GM12878 (cell line): ENCODE data around the gene NOP9. TPM values are rescaled to one million over a fixed set of nuclear protein-coding genes. Genes with fewer than 3 reads are reported as not detected.
A peak's percentile ranks its signal among the peaks of the same experiment; 100 is the strongest.

ENCODE experiments used
- ATF7 ChIP-seq: fragments of 450-650 bp; IDR thresholded peaks from 2 replicates; pipeline ENCODE4 v1.6.1; 2016; ENCODE audit warnings: low read depth, mild to moderate bottlenecking
- BACH1 ChIP-seq: fragments of 450-650 bp; IDR thresholded peaks from 2 replicates; pipeline ENCODE4 v1.6.1; 2017; ENCODE audit warnings: mild to moderate bottlenecking, borderline replicate concordance
- CHD4 ChIP-seq: fragments of 200-600 bp; sonication (generic); IDR thresholded peaks from 2 replicates; pipeline ENCODE4 v1.6.1; 2016; ENCODE audit warnings: mild to moderate bottlenecking
- CREB1 ChIP-seq: IDR thresholded peaks from 2 replicates; pipeline ENCODE4 v1.6.1; 2012; ENCODE audit warnings: low read depth, mild to moderate bottlenecking, inconsistent platforms
- IKZF1 ChIP-seq: fragments of 450-650 bp; conservative IDR thresholded peaks from 2 replicates; pipeline ENCODE4 v1.6.1; 2017; ENCODE audit warnings: antibody characterized with exemption, mild to moderate bottlenecking
- LARP7 ChIP-seq: fragments of 450-650 bp; IDR thresholded peaks from 2 replicates; pipeline ENCODE4 v1.6.1; 2017; ENCODE audit warnings: mild to moderate bottlenecking
- MLLT1 ChIP-seq: fragments of 450-650 bp; IDR thresholded peaks from 2 replicates; pipeline ENCODE4 v1.6.1; 2016; ENCODE audit warnings: mild to moderate bottlenecking
- MTA2 ChIP-seq: fragments of 450-650 bp; IDR thresholded peaks from 2 replicates; pipeline ENCODE4 v1.6.1; 2016; ENCODE audit warnings: low read depth, mild to moderate bottlenecking, moderate library complexity
- NFXL1 ChIP-seq: fragments of 450-650 bp; IDR thresholded peaks from 2 replicates; pipeline ENCODE4 v1.6.1; 2017; ENCODE audit warnings: antibody characterized with exemption, mild to moderate bottlenecking, borderline replicate concordance
- NKRF ChIP-seq: fragments of 450-650 bp; conservative IDR thresholded peaks from 2 replicates; pipeline ENCODE4 v1.6.1; 2017; ENCODE audit warnings: mild to moderate bottlenecking, moderate library complexity
- NR2C1 ChIP-seq: fragments of 450-650 bp; IDR thresholded peaks from 2 replicates; pipeline ENCODE4 v1.6.1; 2017; ENCODE audit warnings: antibody characterized with exemption, mild to moderate bottlenecking, moderate library complexity
- POLR2A ChIP-seq: IDR thresholded peaks from 2 replicates; pipeline ENCODE4 v1.6.1; 2011; ENCODE audit warnings: low read depth, mild to moderate bottlenecking, low read length
- POLR2AphosphoS2 ChIP-seq: IDR thresholded peaks from 2 replicates; pipeline ENCODE4 v1.6.1; 2011; ENCODE audit warnings: low read depth, mild to moderate bottlenecking, low read length, improper control_type of control experiment, moderate library complexity
- RB1 ChIP-seq: fragments of 450-650 bp; formaldehyde crosslinking; IDR thresholded peaks from 2 replicates; pipeline ENCODE4 v1.6.1; 2017; ENCODE audit warnings: mild to moderate bottlenecking, borderline replicate concordance
- RBBP5 ChIP-seq: fragments of 200-600 bp; sonication (generic); conservative IDR thresholded peaks from 2 replicates; pipeline ENCODE4 v1.6.1; 2016
- RELA ChIP-seq: fragments of 450-650 bp; IDR thresholded peaks from 2 replicates; pipeline ENCODE4 v1.8.0; 2014; ENCODE audit warnings: borderline replicate concordance; ENCODE audit not compliant: partially characterized antibody
- SIN3A ChIP-seq: IDR thresholded peaks from 2 replicates; pipeline ENCODE4 v1.6.1; 2012; ENCODE audit warnings: low read depth, low read length, improper control_type of control experiment
- SPI1 ChIP-seq: IDR thresholded peaks from 2 replicates; pipeline ENCODE4 v1.6.1; 2011; ENCODE audit warnings: low read depth, mild to moderate bottlenecking, low read length, moderate library complexity, borderline replicate concordance; ENCODE audit not compliant: insufficient read depth
- STAT1 ChIP-seq: fragments of 450-650 bp; conservative IDR thresholded peaks from 2 replicates; pipeline ENCODE4 v1.6.1; 2014; ENCODE audit warnings: antibody characterized with exemption, mild to moderate bottlenecking
- STAT3 ChIP-seq: IDR thresholded peaks from 2 replicates; pipeline ENCODE4 v1.6.1; 2011; ENCODE audit warnings: low read depth, low read length, improper control_type of control experiment
- TAF1 ChIP-seq: IDR thresholded peaks from 2 replicates; pipeline ENCODE4 v1.6.1; 2011; ENCODE audit warnings: mild to moderate bottlenecking, low read depth, low read length, borderline replicate concordance
- ZBED1 ChIP-seq: IDR thresholded peaks from 2 replicates; pipeline ENCODE4 v1.6.1; 2016; ENCODE audit warnings: borderline replicate concordance
- ZNF384 ChIP-seq: IDR thresholded peaks from 2 replicates; pipeline ENCODE4 v1.6.1; 2012; ENCODE audit warnings: low read depth, mild to moderate bottlenecking, low read length, improper control_type of control experiment, borderline replicate concordance
- ZSCAN29 ChIP-seq: fragments of 450-650 bp; IDR thresholded peaks from 2 replicates; pipeline ENCODE4 v1.6.1; 2017; ENCODE audit warnings: mild to moderate bottlenecking, moderate library complexity
- polyA plus RNA-seq, 11 experiments: library from polyadenylated mRNA; depleted of rRNA in 4 of 11; unstranded in 6 of 11; stranded (reverse) in 5 of 11; fragments of >200 nt; fragmentation: Nextera tagmentation in 4 of 11; fragmentation: Illumina TruSeq in 1 of 11; extraction: Ambion mirVana in 4 of 11; extraction: Trizol in 1 of 11; gene quantifications; 1 replicate in 1 of 11; 2 replicates in 10 of 11; pipeline versions ENCODE4 v1.2.1 to v1.2.3, GENCODE V29; 2011 to 2016; ENCODE audit warnings: inconsistent platforms in 2 of 11, missing spikeins in 2 of 11, low read depth in 1 of 11
- total RNA-seq, 4 experiments: library from RNA; depleted of rRNA in 3 of 4; stranded (reverse); fragments of >200 nt in 3 of 4; fragmentation: Illumina TruSeq in 1 of 4; extraction: Trizol in 1 of 4; gene quantifications; 2 replicates each; pipeline versions ENCODE4 v1.2.1 to v1.2.3, GENCODE V29; 2013 to 2021

Gene NOP9
- total and polyA plus RNA-seq, 10 of the 15 experiments (the other 5 are each of a cell fraction or from before 2014, with no cell fraction given): 2.4 to 43.9 (median 20.3) TPM

GRCh38 chr14:24339284-24340151 is 39.9 kb downstream of the NOP9 start, which contains the start of gene RIPK3 (continued):
- TF ChIP-seq RELA (no peak), NR2C1 (no peak; the same call in 1 of the 2 replicates), CHD4 (no peak), POLR2A (peak; percentile 63), IKZF1 (0 out of 2 replicates have a peak, but pooled peaks have one; percentile 7), TAF1 (no peak), STAT3 (no peak), BACH1 (no peak), ATF7 (no peak), MLLT1 (peak; percentile 79; the same call in 1 of the 2 replicates), CREB1 (no peak), RBBP5 (no peak), LARP7 (0 out of 2 replicates have a peak, but pooled peaks have one; percentile 25), MTA2 (no peak), POLR2AphosphoS2 (0 out of 2 replicates have a peak, but pooled peaks have one; percentile 30), ZNF384 (no peak), SPI1 (no peak), ZBED1 (no peak), STAT1 (no peak), NKRF (no peak), RB1 (no peak), NFXL1 (no peak), ZSCAN29 (no peak), SIN3A (no peak; the same call in 1 of the 2 replicates)
